Neural cell (in vitro differentiated cells): ENCODE results near the gene DTD1. TPM values are rescaled to one million over a fixed set of nuclear protein-coding genes. Genes with fewer than 3 reads are reported as not detected.

Experiments used
- H2AFZ ChIP-seq: fragments of 200-600, 300-800 bp; sonication (generic), shearing (Covaris generic); 2 replicates; pipeline ENCODE4 v1.6.0; 2014; ENCODE audit warnings: low read depth, mild to moderate bottlenecking, antibody characterized with exemption, low read length, moderate library complexity
- H3F3A ChIP-seq: fragments of 200-600 bp; shearing (Covaris generic); 2 replicates; pipeline ENCODE4 v1.6.1; 2016; ENCODE audit warnings: mild to moderate bottlenecking, moderate library complexity, mixed read lengths, antibody characterized with exemption, low read length; ENCODE audit not compliant: insufficient read depth, poor library complexity, severe bottlenecking
- H3K27ac ChIP-seq: fragments of 200-600, 300-800 bp; sonication (generic), shearing (Covaris generic); 2 replicates; pipeline ENCODE4 v1.5.1; 2014; ENCODE audit warnings: mild to moderate bottlenecking, low read length, moderate library complexity
- H3K27me3 ChIP-seq: fragments of 300-800, 200-600 bp; sonication (generic), shearing (Covaris generic); 2 replicates; pipeline ENCODE4 v1.6.0; 2014; ENCODE audit warnings: mild to moderate bottlenecking, low read depth, low read length, moderate library complexity; ENCODE audit not compliant: insufficient read depth
- H3K36me3 ChIP-seq: fragments of 300-800, 200-600 bp; sonication (generic), shearing (Covaris generic); 2 replicates; pipeline ENCODE4 v1.5.1; 2014; ENCODE audit warnings: mild to moderate bottlenecking, antibody characterized with exemption, low read length, moderate library complexity; ENCODE audit not compliant: insufficient read depth
- H3K4me2 ChIP-seq: fragments of 300-800, 200-600 bp; sonication (generic), shearing (Covaris generic); 2 replicates; pipeline ENCODE4 v1.6.0; 2014; ENCODE audit warnings: mild to moderate bottlenecking, low read length
- H3K4me3 ChIP-seq: fragments of 300-800, 200-600 bp; sonication (generic), shearing (Covaris generic); 2 replicates; pipeline ENCODE4 v1.5.1; 2014; ENCODE audit warnings: mild to moderate bottlenecking, low read length, moderate library complexity
- H3K79me2 ChIP-seq: fragments of 200-600 bp; shearing (Covaris generic); replicated peaks from 2 replicates; pipeline ENCODE4 v1.6.0; 2014; ENCODE audit warnings: mild to moderate bottlenecking, low read length, moderate library complexity; ENCODE audit not compliant: insufficient read depth
- H3K9ac ChIP-seq: fragments of 300-800, 200-600 bp; sonication (generic), shearing (Covaris generic); 2 replicates; pipeline ENCODE4 v1.6.1; 2016; ENCODE audit warnings: mild to moderate bottlenecking, low read length, mixed read lengths
- H3K9me2 ChIP-seq: fragments of 200-600 bp; shearing (Covaris generic); 2 replicates; pipeline ENCODE4 v1.6.1; 2016; ENCODE audit warnings: mild to moderate bottlenecking, low read length, mixed read lengths; ENCODE audit not compliant: insufficient read depth
- H3K9me3 ChIP-seq: fragments of 200-600, 300-800 bp; sonication (generic), shearing (Covaris generic); 2 replicates; pipeline ENCODE4 v1.6.1; 2016; ENCODE audit warnings: mild to moderate bottlenecking, mixed run types, low read length, moderate library complexity, mixed read lengths
- H4K20me1 ChIP-seq: fragments of 200-600 bp; shearing (Covaris generic); 2 replicates; pipeline ENCODE4 v1.6.1; 2016; ENCODE audit warnings: mild to moderate bottlenecking, mixed run types; ENCODE audit not compliant: insufficient read depth
- CTCF ChIP-seq: fragments of 450-650 bp; IDR thresholded peaks from 2 replicates; pipeline ENCODE4 v1.5.1; 2014; ENCODE audit warnings: antibody characterized with exemption, mild to moderate bottlenecking, moderate library complexity; ENCODE audit not compliant: poor library complexity, severe bottlenecking
- EP300 ChIP-seq: fragments of 450-650 bp; conservative IDR thresholded peaks from 2 replicates; pipeline ENCODE4 v1.6.1; 2014; ENCODE audit warnings: antibody characterized with exemption, mild to moderate bottlenecking, moderate library complexity; ENCODE audit not compliant: poor library complexity, severe bottlenecking
- EZH2 ChIP-seq: fragments of 200-600, 300-800 bp; shearing (Covaris generic), sonication (generic); IDR thresholded peaks from 2 replicates; pipeline ENCODE4 v1.6.1; 2014; ENCODE audit warnings: antibody characterized with exemption, low read length, borderline replicate concordance, mild to moderate bottlenecking; ENCODE audit not compliant: insufficient read depth, poor library complexity, severe bottlenecking
- MXI1 ChIP-seq: fragments of 450-650 bp; conservative IDR thresholded peaks from 2 replicates; pipeline ENCODE4 v1.6.1; 2014; ENCODE audit warnings: antibody characterized with exemption, mild to moderate bottlenecking; ENCODE audit not compliant: poor library complexity, severe bottlenecking
- POLR2AphosphoS5 ChIP-seq: IDR thresholded peaks from 2 replicates; pipeline ENCODE4 v1.6.1; 2012
- RAD21 ChIP-seq: fragments of 450-650 bp; conservative IDR thresholded peaks from 2 replicates; pipeline ENCODE4 v1.6.1; 2014; ENCODE audit warnings: antibody characterized with exemption, mild to moderate bottlenecking, moderate library complexity
- SMC3 ChIP-seq: fragments of 450-650 bp; conservative IDR thresholded peaks from 2 replicates; pipeline ENCODE4 v1.6.1; 2014; ENCODE audit warnings: antibody characterized with exemption, mild to moderate bottlenecking, moderate library complexity; ENCODE audit not compliant: poor library complexity
- TAF1 ChIP-seq: IDR thresholded peaks from 2 replicates; pipeline ENCODE4 v1.6.1; 2012; ENCODE audit warnings: low read depth
- polyA plus RNA-seq: library from polyadenylated mRNA; depleted of rRNA; stranded (reverse); fragments of >200 nt; gene quantifications from 2 replicates; pipeline ENCODE4 v1.2.3, GENCODE V29; 2014
- TF ChIP-seq, protein P1 (sequence below): IDR thresholded peaks from 2 replicates; pipeline ENCODE4 v1.6.1; 2012; ENCODE audit warnings: borderline replicate concordance

DTD1 gene
- polyA plus RNA-seq, 1 donor from 2014 or later, result 337 TPM

DNA sequence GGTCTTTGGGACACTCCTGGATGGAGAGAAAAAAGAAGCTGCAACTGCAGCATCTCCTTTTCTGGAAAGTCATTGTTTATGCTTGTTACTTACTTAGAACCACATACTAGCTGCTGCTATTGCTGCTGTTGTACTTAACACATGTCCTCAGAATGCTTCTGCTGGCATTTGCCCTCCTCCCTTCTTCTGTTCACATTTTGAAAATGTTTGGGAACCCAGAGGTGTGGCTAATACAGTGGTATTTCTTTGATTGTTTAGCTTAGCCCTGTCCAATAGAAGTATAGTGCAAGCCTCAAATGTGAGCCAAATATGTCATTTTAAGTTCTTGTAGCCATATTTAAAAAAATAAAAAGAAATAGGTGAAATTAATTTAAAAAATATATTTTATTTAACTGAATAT lies 8.4 kb downstream of the DTD1 start:
- Histone ChIP-seq H3K4me2 (no peak overlapping the region), H3F3A (no peaks in the 10 kb centered on the region), H3K36me3 (peaks cover 13% of the 10 kb centered on the region), H4K20me1 (no peaks in the 10 kb centered on the region), H3K4me3 (no peak overlapping the region), H3K9me2 (no peaks in the 10 kb centered on the region), H3K27ac (no peak overlapping the region), H3K9me3 (no peaks in the 10 kb centered on the region), H3K27me3 (no peaks in the 10 kb centered on the region), H3K9ac (no peak overlapping the region), H3K79me2 (peaks cover 30% of the 10 kb centered on the region), H2AFZ (no peak overlapping the region)
- TF ChIP-seq EP300, result no peak
- no peak for TF ChIP-seq RAD21
- TF ChIP-seq POLR2AphosphoS5, result no peak
- no peak for TF ChIP-seq CTCF
- no peak for TF ChIP-seq MXI1
- TF ChIP-seq EZH2, result no peak
- TF ChIP-seq, protein P1, sequence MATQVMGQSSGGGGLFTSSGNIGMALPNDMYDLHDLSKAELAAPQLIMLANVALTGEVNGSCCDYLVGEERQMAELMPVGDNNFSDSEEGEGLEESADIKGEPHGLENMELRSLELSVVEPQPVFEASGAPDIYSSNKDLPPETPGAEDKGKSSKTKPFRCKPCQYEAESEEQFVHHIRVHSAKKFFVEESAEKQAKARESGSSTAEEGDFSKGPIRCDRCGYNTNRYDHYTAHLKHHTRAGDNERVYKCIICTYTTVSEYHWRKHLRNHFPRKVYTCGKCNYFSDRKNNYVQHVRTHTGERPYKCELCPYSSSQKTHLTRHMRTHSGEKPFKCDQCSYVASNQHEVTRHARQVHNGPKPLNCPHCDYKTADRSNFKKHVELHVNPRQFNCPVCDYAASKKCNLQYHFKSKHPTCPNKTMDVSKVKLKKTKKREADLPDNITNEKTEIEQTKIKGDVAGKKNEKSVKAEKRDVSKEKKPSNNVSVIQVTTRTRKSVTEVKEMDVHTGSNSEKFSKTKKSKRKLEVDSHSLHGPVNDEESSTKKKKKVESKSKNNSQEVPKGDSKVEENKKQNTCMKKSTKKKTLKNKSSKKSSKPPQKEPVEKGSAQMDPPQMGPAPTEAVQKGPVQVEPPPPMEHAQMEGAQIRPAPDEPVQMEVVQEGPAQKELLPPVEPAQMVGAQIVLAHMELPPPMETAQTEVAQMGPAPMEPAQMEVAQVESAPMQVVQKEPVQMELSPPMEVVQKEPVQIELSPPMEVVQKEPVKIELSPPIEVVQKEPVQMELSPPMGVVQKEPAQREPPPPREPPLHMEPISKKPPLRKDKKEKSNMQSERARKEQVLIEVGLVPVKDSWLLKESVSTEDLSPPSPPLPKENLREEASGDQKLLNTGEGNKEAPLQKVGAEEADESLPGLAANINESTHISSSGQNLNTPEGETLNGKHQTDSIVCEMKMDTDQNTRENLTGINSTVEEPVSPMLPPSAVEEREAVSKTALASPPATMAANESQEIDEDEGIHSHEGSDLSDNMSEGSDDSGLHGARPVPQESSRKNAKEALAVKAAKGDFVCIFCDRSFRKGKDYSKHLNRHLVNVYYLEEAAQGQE, result no peak
- TF ChIP-seq TAF1, result no peak
- TF ChIP-seq SMC3, result no peak

GRCh38 chr20:18609741-18610140 lies 21.9 kb downstream of the DTD1 start:
- Histone ChIP-seq H3K27me3 (no peaks in the 10 kb centered on the region), H3K79me2 (no peaks in the 10 kb centered on the region), H3K9me2 (no peaks in the 10 kb centered on the region), H3K4me3 (no peak overlapping the region), H3K9ac (no peak overlapping the region), H2AFZ (no peak overlapping the region), H3K9me3 (no peaks in the 10 kb centered on the region), H4K20me1 (no peaks in the 10 kb centered on the region), H3K4me2 (no peak overlapping the region), H3K27ac (no peak overlapping the region), H3F3A (no peaks in the 10 kb centered on the region), H3K36me3 (peaks cover 7% of the 10 kb centered on the region)
- TF ChIP-seq EZH2, result no peak
- TF ChIP-seq TAF1, result no peak
- TF ChIP-seq POLR2AphosphoS5, result no peak
- TF ChIP-seq EP300, result no peak
- TF ChIP-seq SMC3, result no peak
- TF ChIP-seq CTCF, result no peak
- TF ChIP-seq MXI1, result no peak
- no peak for TF ChIP-seq RAD21
- TF ChIP-seq, protein P1, result no peak
